Activated T-cell treated with anti-CD3 and anti-CD28 coated beads, Interleukin-2, amount 50 U/mL, for 24 hours (primary cell): ENCODE measurements around the gene ADAP1.
A peak's percentile ranks its signal among the peaks of the same experiment; 100 is the strongest.
"Not testable (repeated sequence)": the region's sequence is repeated elsewhere in the genome, so short reads cannot be mapped to it uniquely, and the experiment has no call there.

Experiments
- DNase-seq: peaks from one replicate; pipeline ENCODE4 v3.0.0-alpha.2; 2020
- H3K27ac Mint-ChIP-seq: 2 replicates; pipeline ENCODE4 v1.8.0; 2020; ENCODE audit warnings: mild to moderate bottlenecking, mixed read lengths
- H3K27me3 Mint-ChIP-seq: 2 replicates; pipeline ENCODE4 v1.8.0; 2020; ENCODE audit warnings: mixed read lengths
- H3K36me3 Mint-ChIP-seq: 2 replicates; pipeline ENCODE4 v1.8.0; 2020; ENCODE audit warnings: low read depth, mixed read lengths
- H3K4me1 Mint-ChIP-seq: 2 replicates; pipeline ENCODE4 v1.8.0; 2020; ENCODE audit warnings: low read depth, mixed read lengths
- H3K4me3 Mint-ChIP-seq: 2 replicates; pipeline ENCODE4 v1.8.0; 2020; ENCODE audit warnings: mild to moderate bottlenecking, moderate library complexity, mixed read lengths
- H3K9me3 Mint-ChIP-seq: 2 replicates; pipeline ENCODE4 v1.8.0; 2020; ENCODE audit warnings: mixed read lengths

The ADAP1 gene

GRCh38 chr7:945556-946255, 8.8 kb downstream of the ADAP1 start:
- Mint-ChIP-seq H3K4me1 (peaks cover 19% of the 10 kb centered on the region), H3K27me3 (no peaks in the 10 kb centered on the region)

GRCh38 chr7:945147-945555, 9.3 kb downstream of the ADAP1 start:
- Mint-ChIP-seq H3K27ac (no peak overlapping the region), H3K27me3 (no peaks in the 10 kb centered on the region), H3K9me3 (peaks cover 8% of the 10 kb centered on the region), H3K4me3 (no peak overlapping the region), H3K36me3 (peaks cover 26% of the 10 kb centered on the region), H3K4me1 (peaks cover 23% of the 10 kb centered on the region)
- DNase-seq = no peak

More at GRCh38 chr7:945556-946255, 8.8 kb downstream of the ADAP1 start:
- Mint-ChIP-seq H3K36me3 (peaks cover 25% of the 10 kb centered on the region), H3K4me3 (no peak overlapping the region), H3K9me3 (peaks cover 3% of the 10 kb centered on the region), H3K27ac (no peak overlapping the region)
- DNase-seq = no peak

- H3K27me3 Mint-ChIP-seq = no peaks in the 10 kb centered on the region
Observed at GRCh38 chr7:944744-945143, 9.7 kb downstream of the ADAP1 start.

GRCh38 chr7:943793-944192, 10.7 kb downstream of the ADAP1 start:
- not testable (repeated sequence) for DNase-seq, H3K27me3 Mint-ChIP-seq, H3K4me3 Mint-ChIP-seq, H3K27ac Mint-ChIP-seq
- H3K9me3 Mint-ChIP-seq = peaks cover 13% of the 10 kb centered on the region
- peaks cover 21% of the 10 kb centered on the region for H3K36me3 Mint-ChIP-seq
- peaks cover 27% of the 10 kb centered on the region for H3K4me1 Mint-ChIP-seq

More at GRCh38 chr7:944744-945143, 9.7 kb downstream of the ADAP1 start:
- Mint-ChIP-seq H3K36me3 (peaks cover 27% of the 10 kb centered on the region), H3K27ac (no peak overlapping the region), H3K9me3 (peaks cover 12% of the 10 kb centered on the region), H3K4me3 (no peak overlapping the region), H3K4me1 (peaks cover 24% of the 10 kb centered on the region)
- no peak for DNase-seq

GRCh38 chr7:940599-941408, 13.7 kb downstream of the ADAP1 start:
- Mint-ChIP-seq H3K9me3 (peaks cover 13% of the 10 kb centered on the region), H3K36me3 (peaks cover 35% of the 10 kb centered on the region), H3K27ac (peak overlapping the region; percentile 88), H3K27me3 (no peaks in the 10 kb centered on the region), H3K4me3 (peak overlapping the region; percentile 24), H3K4me1 (peaks cover 46% of the 10 kb centered on the region)
- no peak for DNase-seq

GRCh38 chr7:939843-940242, 14.6 kb downstream of the ADAP1 start:
- H3K27me3 Mint-ChIP-seq = no peaks in the 10 kb centered on the region
- peaks cover 13% of the 10 kb centered on the region for H3K9me3 Mint-ChIP-seq
- H3K36me3 Mint-ChIP-seq = peaks cover 37% of the 10 kb centered on the region
- H3K4me3 Mint-ChIP-seq = no peak overlapping the region
- DNase-seq = no peak
- peaks cover 47% of the 10 kb centered on the region for H3K4me1 Mint-ChIP-seq
- H3K27ac Mint-ChIP-seq = peak overlapping the region; percentile 88

- no peak overlapping the region for H3K27ac Mint-ChIP-seq
- no peak for DNase-seq
- peaks cover 39% of the 10 kb centered on the region for H3K36me3 Mint-ChIP-seq
- no peaks in the 10 kb centered on the region for H3K27me3 Mint-ChIP-seq
- peaks cover 47% of the 10 kb centered on the region for H3K4me1 Mint-ChIP-seq
- H3K4me3 Mint-ChIP-seq = no peak overlapping the region
- H3K9me3 Mint-ChIP-seq = peaks cover 13% of the 10 kb centered on the region
Observed at GRCh38 chr7:938546-939185, 15.8 kb downstream of the ADAP1 start.

GRCh38 chr7:937856-938484, 16.5 kb downstream of the ADAP1 start:
- Mint-ChIP-seq H3K4me1 (peaks cover 47% of the 10 kb centered on the region), H3K36me3 (peaks cover 39% of the 10 kb centered on the region), H3K27ac (no peak overlapping the region), H3K27me3 (no peaks in the 10 kb centered on the region), H3K4me3 (no peak overlapping the region), H3K9me3 (peaks cover 13% of the 10 kb centered on the region)
- DNase-seq = no peak

- DNase-seq = peak; percentile 71
- Mint-ChIP-seq H3K36me3 (peaks cover 49% of the 10 kb centered on the region), H3K27me3 (no peaks in the 10 kb centered on the region), H3K4me3 (peak overlapping the region; percentile 33), H3K27ac (peak overlapping the region; percentile 88), H3K9me3 (peaks cover 13% of the 10 kb centered on the region), H3K4me1 (peaks cover 42% of the 10 kb centered on the region)
Observed at GRCh38 chr7:936386-937054, 18.0 kb downstream of the ADAP1 start.

- peaks cover 42% of the 10 kb centered on the region for H3K4me1 Mint-ChIP-seq
- H3K4me3 Mint-ChIP-seq = no peak overlapping the region
- H3K9me3 Mint-ChIP-seq = peaks cover 11% of the 10 kb centered on the region
- peak overlapping the region; percentile 88 for H3K27ac Mint-ChIP-seq
- DNase-seq = no peak
- H3K36me3 Mint-ChIP-seq = peaks cover 53% of the 10 kb centered on the region
- no peaks in the 10 kb centered on the region for H3K27me3 Mint-ChIP-seq
Observed at GRCh38 chr7:935874-936385, 18.6 kb downstream of the ADAP1 start.

GRCh38 chr7:935164-935873, 19.2 kb downstream of the ADAP1 start:
- peaks cover 52% of the 10 kb centered on the region for H3K36me3 Mint-ChIP-seq
- H3K4me1 Mint-ChIP-seq = peaks cover 36% of the 10 kb centered on the region
- H3K27ac Mint-ChIP-seq = no peak overlapping the region
- no peak for DNase-seq
- H3K9me3 Mint-ChIP-seq = peaks cover 7% of the 10 kb centered on the region
- no peak overlapping the region for H3K4me3 Mint-ChIP-seq
- no peaks in the 10 kb centered on the region for H3K27me3 Mint-ChIP-seq

GRCh38 chr7:934469-935163, 19.9 kb downstream of the ADAP1 start:
- no peak for DNase-seq
- Mint-ChIP-seq H3K4me1 (peaks cover 35% of the 10 kb centered on the region), H3K36me3 (peaks cover 48% of the 10 kb centered on the region), H3K4me3 (no peak overlapping the region), H3K27ac (no peak overlapping the region), H3K9me3 (peaks cover 2% of the 10 kb centered on the region), H3K27me3 (no peaks in the 10 kb centered on the region)

- H3K9me3 Mint-ChIP-seq = peaks cover 2% of the 10 kb centered on the region
- no peak overlapping the region for H3K27ac Mint-ChIP-seq
- no peak for DNase-seq
- no peak overlapping the region for H3K4me3 Mint-ChIP-seq
- H3K27me3 Mint-ChIP-seq = no peaks in the 10 kb centered on the region
- H3K4me1 Mint-ChIP-seq = peaks cover 38% of the 10 kb centered on the region
- H3K36me3 Mint-ChIP-seq = peaks cover 50% of the 10 kb centered on the region
Observed at GRCh38 chr7:932651-932975, 21.9 kb downstream of the ADAP1 start.
